ENCODE measurements around the gene PCBP4.

Gene PCBP4

GRCh38 chr3:51953445-51953844, 13.8 kb downstream of the PCBP4 start:
- no peak overlapping the region for H3K27ac Mint-ChIP-seq
- no peak for DNase-seq
- H3K4me1 Mint-ChIP-seq (ENCODE audit: low read depth in 2 of 2), result peaks cover 4 to 7% of the 10 kb centered on the region in 2 donors
- H3K9me3 Mint-ChIP-seq, result no peaks in the 10 kb centered on the region
- H3K36me3 Mint-ChIP-seq (ENCODE audit: insufficient read depth), result peaks cover 4% of the 10 kb centered on the region
- H3K4me3 Mint-ChIP-seq, result no peak overlapping the region
- ATAC-seq (replicated peaks), result no peak
- H3K27me3 Mint-ChIP-seq, result peaks cover 28 to 29% of the 10 kb centered on the region in 2 donors

DNA sequence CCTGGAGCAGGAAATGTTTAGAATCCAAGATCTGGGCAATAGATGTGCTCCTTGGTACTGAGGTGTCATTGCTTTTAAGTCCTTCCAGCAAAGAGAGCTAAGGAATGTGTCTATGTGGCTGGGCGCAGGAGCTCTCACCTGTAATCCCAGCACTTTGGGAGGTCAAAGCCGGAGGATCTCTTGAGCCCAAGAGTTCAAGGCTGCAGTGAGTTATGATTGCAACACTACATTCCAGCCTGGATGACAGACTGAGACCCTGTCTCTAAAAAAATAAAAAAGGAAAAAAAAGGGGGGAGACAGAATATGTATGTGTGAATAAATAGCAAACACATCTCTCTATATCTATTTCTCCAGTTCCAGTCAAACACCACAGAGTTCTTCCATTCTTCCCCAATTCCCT, 16.4 kb downstream of the PCBP4 start:
- Mint-ChIP-seq H3K36me3 (ENCODE audit: insufficient read depth) (peaks cover 4% of the 10 kb centered on the region), H3K4me1 (ENCODE audit: low read depth in 2 of 2) (no peaks in the 10 kb centered on the region), H3K4me3 (no peak overlapping the region), H3K9me3 (no peaks in the 10 kb centered on the region), H3K27ac (no peak overlapping the region), H3K27me3 (peaks cover 13 to 24% of the 10 kb centered on the region in 2 donors)
- DNase-seq, result no peak
- ATAC-seq (replicated peaks), result no peak

DNA sequence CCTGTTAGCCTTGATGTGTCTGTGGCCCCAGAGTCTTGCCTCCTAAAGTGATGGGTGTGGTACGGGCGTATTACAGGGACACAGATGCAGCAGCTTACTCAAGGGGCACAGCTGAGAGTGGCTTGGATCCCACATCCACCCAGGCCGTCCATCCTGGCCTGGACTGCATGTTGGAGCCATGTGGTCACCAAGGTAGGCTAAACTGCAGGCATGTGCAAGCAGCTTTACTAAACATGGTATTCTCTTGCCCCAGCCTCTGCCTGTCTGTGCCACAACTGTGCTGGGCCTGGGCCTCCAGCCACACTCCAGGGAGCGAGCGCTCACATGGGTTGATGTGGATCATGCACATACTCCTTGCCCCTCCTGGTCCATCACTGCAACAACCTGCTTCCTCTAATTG, 18.1 kb downstream of the PCBP4 start:
- DNase-seq, result no peak
- H3K4me3 Mint-ChIP-seq, result no peak overlapping the region

DNA sequence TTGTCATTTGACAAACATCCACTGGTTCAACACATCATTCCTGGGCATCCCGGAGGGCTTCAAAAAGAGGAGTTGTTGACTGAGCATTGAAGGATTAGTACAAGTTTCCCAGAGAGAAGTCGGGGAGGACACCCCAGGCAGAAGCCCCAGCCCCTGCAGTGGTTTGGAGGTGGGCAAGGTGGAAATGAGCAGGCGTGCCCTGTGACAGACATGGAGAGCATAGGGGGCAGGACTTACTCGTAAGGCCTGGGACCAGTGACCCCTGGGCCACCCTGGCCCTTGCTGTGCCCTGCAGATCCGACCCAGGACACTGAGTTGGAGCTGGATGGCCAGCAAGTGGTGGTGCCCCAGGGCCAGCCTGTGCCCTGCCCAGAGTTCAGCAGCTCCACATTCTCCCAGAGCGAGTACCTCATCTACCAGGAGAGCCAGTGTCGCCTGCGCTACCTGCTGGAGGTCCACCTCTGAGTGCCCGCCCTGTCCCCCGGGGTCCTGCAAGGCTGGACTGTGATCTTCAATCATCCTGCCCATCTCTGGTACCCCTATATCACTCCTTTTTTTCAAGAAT, 19.2 kb downstream of the PCBP4 start:
- H3K36me3 Mint-ChIP-seq (ENCODE audit: insufficient read depth), result peaks cover 4% of the 10 kb centered on the region
- no peak for DNase-seq
- H3K27ac Mint-ChIP-seq, result no peak overlapping the region
- peaks cover 0 to under 1% of the 10 kb centered on the region in 2 donors for H3K4me1 Mint-ChIP-seq (ENCODE audit: low read depth in 2 of 2)
- no peaks in the 10 kb centered on the region for H3K9me3 Mint-ChIP-seq
- ATAC-seq (replicated peaks), result no peak
- peaks cover 0 to under 1% of the 10 kb centered on the region in 2 donors for H3K27me3 Mint-ChIP-seq
- H3K4me3 Mint-ChIP-seq, result no peak overlapping the region

More for the DNA sequence above, 18.1 kb downstream of the PCBP4 start:
- ATAC-seq (replicated peaks), result no peak
- Mint-ChIP-seq H3K4me1 (ENCODE audit: low read depth in 2 of 2) (no peaks in the 10 kb centered on the region), H3K27me3 (peaks cover 9 to 11% of the 10 kb centered on the region in 2 donors), H3K27ac (no peak overlapping the region), H3K36me3 (ENCODE audit: insufficient read depth) (peaks cover 4% of the 10 kb centered on the region), H3K9me3 (no peaks in the 10 kb centered on the region)

GRCh38 chr3:51947215-51947900, 19.9 kb downstream of the PCBP4 start:
- DNase-seq, result no peak
- Mint-ChIP-seq H3K9me3 (no peaks in the 10 kb centered on the region), H3K27me3 (no peaks in the 10 kb centered on the region), H3K36me3 (ENCODE audit: insufficient read depth) (no peaks in the 10 kb centered on the region), H3K27ac (no peak overlapping the region), H3K4me1 (ENCODE audit: low read depth in 2 of 2) (peaks cover 4 to 7% of the 10 kb centered on the region in 2 donors), H3K4me3 (no peak overlapping the region)
- ATAC-seq (replicated peaks), result no peak

- peaks cover 2% of the 10 kb centered on the region for H3K36me3 Mint-ChIP-seq (ENCODE audit: insufficient read depth)
These were observed 20.5 kb downstream of the PCBP4 start for GRCh38 chr3:51946796-51947195.

DNA sequence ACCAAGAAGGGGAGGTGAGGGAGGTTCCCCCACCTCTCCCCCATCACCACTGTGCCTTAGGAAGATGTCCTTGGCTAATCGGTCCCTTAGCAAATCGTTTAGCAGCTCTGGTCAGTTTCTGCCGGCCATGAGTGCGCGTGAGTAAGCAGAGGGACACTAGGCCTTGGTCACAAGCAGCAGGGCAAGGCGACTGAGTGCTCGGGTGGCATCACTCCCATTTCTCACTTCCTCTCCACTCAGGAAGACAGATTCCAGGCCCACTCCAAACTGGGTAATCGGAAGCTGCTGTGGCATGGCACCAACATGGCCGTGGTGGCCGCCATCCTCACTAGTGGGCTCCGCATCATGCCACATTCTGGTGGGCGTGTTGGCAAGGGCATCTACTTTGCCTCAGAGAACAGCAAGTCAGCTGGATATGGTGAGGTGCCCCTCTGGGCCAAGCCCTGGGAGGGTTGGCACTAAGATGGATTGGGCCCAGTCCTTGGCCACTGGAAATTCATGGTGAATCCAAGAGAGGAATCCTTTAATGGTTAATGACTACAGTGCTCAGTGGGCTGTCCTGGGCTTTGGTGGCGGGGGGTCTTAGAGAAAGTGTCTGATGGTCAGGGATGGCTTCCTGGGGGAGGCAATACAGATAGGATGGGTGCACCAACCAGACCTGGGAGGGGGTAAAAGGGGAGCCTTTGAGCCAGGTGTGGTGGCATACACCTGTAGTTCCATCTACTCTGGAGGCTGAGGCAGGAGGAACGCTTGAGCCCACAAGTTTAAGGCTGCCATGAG, 21.1 kb downstream of the PCBP4 start:
- no peaks in the 10 kb centered on the region for H3K9me3 Mint-ChIP-seq
- no peak overlapping the region for H3K27ac Mint-ChIP-seq
- ATAC-seq (replicated peaks) (no peak), DNase-seq (no peak)
- no peaks in the 10 kb centered on the region for H3K27me3 Mint-ChIP-seq
- no peak overlapping the region for H3K4me3 Mint-ChIP-seq
- peaks cover 15 to 16% of the 10 kb centered on the region in 2 donors for H3K4me1 Mint-ChIP-seq (ENCODE audit: low read depth in 2 of 2)
- H3K36me3 Mint-ChIP-seq (ENCODE audit: insufficient read depth), result peaks cover 4% of the 10 kb centered on the region

More at GRCh38 chr3:51946796-51947195, 20.5 kb downstream of the PCBP4 start:
- Mint-ChIP-seq H3K27ac (no peak overlapping the region), H3K4me1 (ENCODE audit: low read depth in 2 of 2) (peaks cover 10 to 11% of the 10 kb centered on the region in 2 donors), H3K27me3 (no peaks in the 10 kb centered on the region), H3K4me3 (no peak overlapping the region), H3K9me3 (no peaks in the 10 kb centered on the region)
- ATAC-seq (replicated peaks) (no peak), DNase-seq (no peak)

GRCh38 chr3:51945031-51945840, 22.0 kb downstream of the PCBP4 start:
- no peaks in the 10 kb centered on the region for H3K9me3 Mint-ChIP-seq
- H3K36me3 Mint-ChIP-seq (ENCODE audit: insufficient read depth), result peaks cover 4% of the 10 kb centered on the region
- no peaks in the 10 kb centered on the region for H3K27me3 Mint-ChIP-seq
- DNase-seq (no peak), ATAC-seq (replicated peaks) (no peak)
- H3K4me1 Mint-ChIP-seq (ENCODE audit: low read depth in 2 of 2), result peaks cover 23 to 25% of the 10 kb centered on the region in 2 donors
- H3K4me3 Mint-ChIP-seq, result no peak overlapping the region
- H3K27ac Mint-ChIP-seq, result peak overlapping the region in 1 of 2 donors; percentile 93

- H3K4me3 Mint-ChIP-seq, result peak overlapping the region in 1 of 2 donors; percentile 23
These were observed 22.7 kb downstream of the PCBP4 start for GRCh38 chr3:51944451-51945021.

GRCh38 chr3:51943451-51944391, 23.5 kb downstream of the PCBP4 start:
- Mint-ChIP-seq H3K4me3 (peak overlapping the region in 1 of 2 donors; percentile 92), H3K4me1 (ENCODE audit: low read depth in 2 of 2) (peaks cover 28 to 34% of the 10 kb centered on the region in 2 donors), H3K9me3 (no peaks in the 10 kb centered on the region), H3K27me3 (no peaks in the 10 kb centered on the region), H3K36me3 (ENCODE audit: insufficient read depth) (peaks cover 4% of the 10 kb centered on the region), H3K27ac (peak overlapping the region; percentile 89 to 93)
- ATAC-seq (replicated peaks) (no peak), DNase-seq (no peak)

More at GRCh38 chr3:51944451-51945021, 22.7 kb downstream of the PCBP4 start:
- Mint-ChIP-seq H3K36me3 (ENCODE audit: insufficient read depth) (peaks cover 4% of the 10 kb centered on the region), H3K27ac (peak overlapping the region; percentile 89 to 93), H3K27me3 (no peaks in the 10 kb centered on the region), H3K9me3 (no peaks in the 10 kb centered on the region), H3K4me1 (ENCODE audit: low read depth in 2 of 2) (peaks cover 25 to 27% of the 10 kb centered on the region in 2 donors)
- ATAC-seq (replicated peaks) (no peak), DNase-seq (no peak)

DNA sequence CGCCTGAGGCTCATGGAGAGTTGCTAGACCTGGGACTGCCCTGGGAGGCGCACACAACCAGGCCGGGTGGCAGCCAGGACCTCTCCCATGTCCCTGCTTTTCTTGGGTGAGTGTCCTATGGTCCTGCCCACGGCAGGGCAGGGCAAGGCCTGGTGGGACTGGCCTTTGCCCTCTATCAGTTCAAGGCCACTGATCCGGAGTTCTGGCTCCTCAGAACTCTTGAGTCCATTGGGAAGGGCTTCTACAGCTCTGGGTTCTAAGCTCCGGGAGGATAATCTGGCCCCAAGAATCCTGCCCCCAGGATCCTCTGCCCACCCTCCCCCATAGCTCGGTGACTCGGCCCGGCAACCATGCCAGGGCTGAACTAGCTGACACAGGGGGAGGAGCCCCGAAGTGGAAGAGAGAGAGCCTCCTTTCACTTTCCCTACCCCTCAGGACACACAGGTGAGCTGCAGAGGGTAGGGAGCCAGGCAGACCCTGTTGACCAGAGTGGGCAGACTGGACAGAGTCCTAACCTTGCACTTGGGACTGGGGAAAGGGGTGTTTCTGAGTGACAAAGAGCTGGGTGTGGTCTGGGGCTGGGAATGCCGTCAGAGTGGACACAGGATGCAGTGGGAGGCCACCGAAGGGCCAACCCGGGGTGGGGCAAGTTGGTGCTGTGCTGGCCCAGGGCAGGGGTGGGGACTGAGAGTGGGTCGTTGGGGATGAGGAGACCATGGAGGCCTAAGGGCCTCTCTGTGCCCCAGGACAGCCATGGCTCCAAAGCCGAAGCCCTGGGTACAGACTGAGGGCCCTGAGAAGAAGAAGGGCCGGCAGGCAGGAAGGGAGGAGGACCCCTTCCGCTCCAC, 24.4 kb downstream of the PCBP4 start:
- no peak for ATAC-seq (replicated peaks)
- Mint-ChIP-seq H3K27me3 (no peaks in the 10 kb centered on the region), H3K36me3 (ENCODE audit: insufficient read depth) (peaks cover 5% of the 10 kb centered on the region)

More for the DNA sequence above, 24.4 kb downstream of the PCBP4 start:
- Mint-ChIP-seq H3K4me3 (peak overlapping the region; percentile 86 to 92), H3K9me3 (no peaks in the 10 kb centered on the region), H3K27ac (peak overlapping the region; percentile 89 to 93), H3K4me1 (ENCODE audit: low read depth in 2 of 2) (peaks cover 28 to 34% of the 10 kb centered on the region in 2 donors)
- DNase-seq, result peak in 1 of 3 experiments; percentile 43
